Measurements from ENCODE around the gene ACSS1.

DNA sequence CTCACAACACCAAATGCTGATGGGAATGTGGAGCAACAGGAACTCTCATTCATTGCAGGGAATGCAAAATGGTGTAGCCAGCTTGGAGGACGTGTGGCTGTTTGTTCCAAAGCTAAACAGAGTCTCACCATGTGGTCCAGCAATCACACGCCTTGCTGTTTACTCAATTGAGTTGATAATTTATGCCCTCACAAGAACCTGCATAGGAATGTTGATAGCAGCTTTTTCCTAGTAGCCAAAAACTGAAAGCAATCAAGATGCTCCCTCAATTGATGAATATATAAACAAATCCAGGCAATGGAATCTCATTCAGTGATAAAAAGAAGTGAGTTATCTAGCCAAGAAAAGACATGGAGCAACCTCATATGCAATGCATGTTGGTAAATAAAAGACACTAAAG, 39.6 kb upstream of the ACSS1 start:
- no peak for TF ChIP-seq POLR2A (IDR thresholded peaks at IDR 0.05; ENCODE audit: extremely low read depth, insufficient read length)
- TF ChIP-seq, protein P1, sequence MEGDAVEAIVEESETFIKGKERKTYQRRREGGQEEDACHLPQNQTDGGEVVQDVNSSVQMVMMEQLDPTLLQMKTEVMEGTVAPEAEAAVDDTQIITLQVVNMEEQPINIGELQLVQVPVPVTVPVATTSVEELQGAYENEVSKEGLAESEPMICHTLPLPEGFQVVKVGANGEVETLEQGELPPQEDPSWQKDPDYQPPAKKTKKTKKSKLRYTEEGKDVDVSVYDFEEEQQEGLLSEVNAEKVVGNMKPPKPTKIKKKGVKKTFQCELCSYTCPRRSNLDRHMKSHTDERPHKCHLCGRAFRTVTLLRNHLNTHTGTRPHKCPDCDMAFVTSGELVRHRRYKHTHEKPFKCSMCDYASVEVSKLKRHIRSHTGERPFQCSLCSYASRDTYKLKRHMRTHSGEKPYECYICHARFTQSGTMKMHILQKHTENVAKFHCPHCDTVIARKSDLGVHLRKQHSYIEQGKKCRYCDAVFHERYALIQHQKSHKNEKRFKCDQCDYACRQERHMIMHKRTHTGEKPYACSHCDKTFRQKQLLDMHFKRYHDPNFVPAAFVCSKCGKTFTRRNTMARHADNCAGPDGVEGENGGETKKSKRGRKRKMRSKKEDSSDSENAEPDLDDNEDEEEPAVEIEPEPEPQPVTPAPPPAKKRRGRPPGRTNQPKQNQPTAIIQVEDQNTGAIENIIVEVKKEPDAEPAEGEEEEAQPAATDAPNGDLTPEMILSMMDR (IDR thresholded peaks at IDR 0.05; ENCODE audit: low read depth, low read length): no peak
